ENCODE data around the gene GABRP. TPM values are rescaled to one million over a fixed set of nuclear protein-coding genes. Genes with fewer than 3 reads are reported as not detected.

The GABRP gene
- polyA plus RNA-seq, 1 of the 3 experiments (the other 2 are of a cell fraction), result 0.03 TPM

DNA sequence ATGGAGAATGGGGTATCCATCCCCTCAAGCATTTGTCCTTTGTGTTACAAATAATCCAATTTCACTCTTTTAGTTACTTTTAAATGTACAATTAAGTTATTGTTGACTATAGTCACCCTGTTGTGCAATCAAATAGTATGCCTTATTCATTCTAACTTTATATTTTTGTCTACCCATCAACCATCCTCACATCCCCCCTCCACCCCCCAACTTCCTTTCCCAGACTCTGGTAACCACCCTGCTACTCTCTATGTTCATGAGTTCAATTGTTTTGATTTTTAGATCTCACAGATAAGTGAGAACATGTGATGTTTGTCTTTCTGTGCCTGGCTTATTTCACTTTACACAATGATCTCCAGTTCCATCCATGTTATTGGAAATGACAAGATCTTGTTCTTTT, 62.9 kb downstream of the GABRP start:
- CTCF ChIA-PET, result no interaction called here
- Histone ChIP-seq H3K9me2 (no peaks in the 10 kb centered on the region), H2AFZ (ENCODE audit: low read depth) (no peak overlapping the region), H3K79me2 (ENCODE audit: insufficient read depth) (no peaks in the 10 kb centered on the region), H3K36me3 (replicated peaks in 1 of 2; ENCODE audit: control insufficient read depth in 1 of 2, insufficient read depth in 2 of 2, low read length in 1 of 2) (no peaks in the 10 kb centered on the region), H3K4me2 (no peak overlapping the region), H4K20me1 (ENCODE audit: insufficient read depth) (no peaks in the 10 kb centered on the region), H3K4me3 (ENCODE audit: low read depth in 2 of 2, low read length in 1 of 2) (no peak overlapping the region), H3K9ac (no peak overlapping the region), H3K27ac (ENCODE audit: low read depth in 2 of 2, low read length in 1 of 2) (no peak overlapping the region), H3K27me3 (ENCODE audit: insufficient read depth) (no peaks in the 10 kb centered on the region), H3F3A (replicated peaks; ENCODE audit: insufficient read depth) (no peaks in the 10 kb centered on the region), H3K9me3 (no peaks in the 10 kb centered on the region), H3K4me1 (ENCODE audit: control insufficient read depth in 1 of 2, insufficient read depth in 2 of 2, low read depth in 1 of 2, low read length in 1 of 2) (no peaks in the 10 kb centered on the region)
- TF ChIP-seq NFIC (IDR thresholded peaks at IDR 0.05; ENCODE audit: borderline replicate concordance), result no peak
- peak; percentile 33; the same call in 1 of the 2 replicates for TF ChIP-seq TCF12 (IDR thresholded peaks at IDR 0.05)
- POLR2A ChIA-PET, result no interaction called here
- no peak for DNase-seq

DNA sequence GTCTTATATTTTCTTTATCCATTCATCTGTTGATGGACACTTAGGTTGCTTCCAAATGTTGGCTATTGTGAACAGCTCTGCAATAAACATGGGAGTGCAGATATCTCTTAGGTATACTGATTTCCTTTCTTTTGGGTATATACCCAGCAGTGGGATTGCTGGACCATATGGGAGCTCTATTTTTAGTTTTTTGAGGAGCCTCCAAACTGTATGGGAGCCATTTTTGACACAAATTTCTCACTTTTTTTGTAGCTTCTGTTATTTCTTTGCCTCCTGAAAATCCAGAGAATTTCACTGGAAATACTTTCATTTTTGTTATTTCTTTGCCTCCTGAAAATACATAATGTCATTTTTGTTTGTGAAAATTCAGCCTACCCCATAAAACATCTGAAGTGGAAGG, 63.3 kb downstream of the GABRP start:
- H3K36me3 ChIP-seq (replicated peaks in 1 of 2; ENCODE audit: control insufficient read depth in 1 of 2, insufficient read depth in 2 of 2, low read length in 1 of 2), result no peaks in the 10 kb centered on the region
- H3K4me2 ChIP-seq, result no peak overlapping the region
- H3F3A ChIP-seq (replicated peaks; ENCODE audit: insufficient read depth), result no peaks in the 10 kb centered on the region
- no peak overlapping the region for H3K4me3 ChIP-seq (ENCODE audit: low read depth in 2 of 2, low read length in 1 of 2)
- H3K9ac ChIP-seq, result no peak overlapping the region
- ChIA-PET POLR2A (no interaction called here), CTCF (no interaction called here)
- no peak for DNase-seq
- no peaks in the 10 kb centered on the region for H3K79me2 ChIP-seq (ENCODE audit: insufficient read depth)
- no peaks in the 10 kb centered on the region for H3K4me1 ChIP-seq (ENCODE audit: control insufficient read depth in 1 of 2, insufficient read depth in 2 of 2, low read depth in 1 of 2, low read length in 1 of 2)
- H3K9me3 ChIP-seq, result no peaks in the 10 kb centered on the region
- no peak overlapping the region for H3K27ac ChIP-seq (ENCODE audit: low read depth in 2 of 2, low read length in 1 of 2)
- TF ChIP-seq, protein P1, sequence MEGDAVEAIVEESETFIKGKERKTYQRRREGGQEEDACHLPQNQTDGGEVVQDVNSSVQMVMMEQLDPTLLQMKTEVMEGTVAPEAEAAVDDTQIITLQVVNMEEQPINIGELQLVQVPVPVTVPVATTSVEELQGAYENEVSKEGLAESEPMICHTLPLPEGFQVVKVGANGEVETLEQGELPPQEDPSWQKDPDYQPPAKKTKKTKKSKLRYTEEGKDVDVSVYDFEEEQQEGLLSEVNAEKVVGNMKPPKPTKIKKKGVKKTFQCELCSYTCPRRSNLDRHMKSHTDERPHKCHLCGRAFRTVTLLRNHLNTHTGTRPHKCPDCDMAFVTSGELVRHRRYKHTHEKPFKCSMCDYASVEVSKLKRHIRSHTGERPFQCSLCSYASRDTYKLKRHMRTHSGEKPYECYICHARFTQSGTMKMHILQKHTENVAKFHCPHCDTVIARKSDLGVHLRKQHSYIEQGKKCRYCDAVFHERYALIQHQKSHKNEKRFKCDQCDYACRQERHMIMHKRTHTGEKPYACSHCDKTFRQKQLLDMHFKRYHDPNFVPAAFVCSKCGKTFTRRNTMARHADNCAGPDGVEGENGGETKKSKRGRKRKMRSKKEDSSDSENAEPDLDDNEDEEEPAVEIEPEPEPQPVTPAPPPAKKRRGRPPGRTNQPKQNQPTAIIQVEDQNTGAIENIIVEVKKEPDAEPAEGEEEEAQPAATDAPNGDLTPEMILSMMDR (IDR thresholded peaks at IDR 0.05), result no peak
- no peak for TF ChIP-seq TEAD4 (IDR thresholded peaks at IDR 0.05; ENCODE audit: borderline replicate concordance, insufficient read depth)
- no peak for TF ChIP-seq SIN3A (IDR thresholded peaks at IDR 0.05; ENCODE audit: borderline replicate concordance, low read depth, low read length)
- TF ChIP-seq MXI1 (IDR thresholded peaks at IDR 0.05; ENCODE audit: low read depth, low read length), result no peak
- TF ChIP-seq, protein P2, sequence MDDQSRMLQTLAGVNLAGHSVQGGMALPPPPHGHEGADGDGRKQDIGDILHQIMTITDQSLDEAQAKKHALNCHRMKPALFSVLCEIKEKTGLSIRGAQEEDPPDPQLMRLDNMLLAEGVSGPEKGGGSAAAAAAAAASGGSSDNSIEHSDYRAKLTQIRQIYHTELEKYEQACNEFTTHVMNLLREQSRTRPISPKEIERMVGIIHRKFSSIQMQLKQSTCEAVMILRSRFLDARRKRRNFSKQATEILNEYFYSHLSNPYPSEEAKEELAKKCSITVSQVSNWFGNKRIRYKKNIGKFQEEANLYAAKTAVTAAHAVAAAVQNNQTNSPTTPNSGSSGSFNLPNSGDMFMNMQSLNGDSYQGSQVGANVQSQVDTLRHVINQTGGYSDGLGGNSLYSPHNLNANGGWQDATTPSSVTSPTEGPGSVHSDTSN (IDR thresholded peaks at IDR 0.05), result no peak
- no peak for TF ChIP-seq FOXJ3 (CRISPR knock-in tag; IDR thresholded peaks at IDR 0.05)
- TF ChIP-seq JUND (IDR thresholded peaks at IDR 0.05), result no peak
- no peak for TF ChIP-seq GABPA (IDR thresholded peaks at IDR 0.05; ENCODE audit: low read depth)
- TF ChIP-seq TCF12 (IDR thresholded peaks at IDR 0.05), result no peak
- TF ChIP-seq YY1 (IDR thresholded peaks at IDR 0.05; ENCODE audit: low read depth), result no peak
- TF ChIP-seq RCOR1 (IDR thresholded peaks at IDR 0.05; ENCODE audit: low read length), result no peak
- no peak for TF ChIP-seq FOXM1 (IDR thresholded peaks at IDR 0.05; ENCODE audit: low read depth)
- no peak for TF ChIP-seq RFX5 (IDR thresholded peaks at IDR 0.05; ENCODE audit: low read length)
- TF ChIP-seq FOSL2 (IDR thresholded peaks at IDR 0.05; ENCODE audit: borderline replicate concordance, low read depth), result no peak
- TF ChIP-seq CHD2 (IDR thresholded peaks at IDR 0.05; ENCODE audit: low read length, partially characterized antibody), result no peak
- TF ChIP-seq EP300 (IDR thresholded peaks at IDR 0.05; ENCODE audit: borderline replicate concordance in 1 of 2, low read depth in 1 of 2, low read length in 1 of 2), result no peak
- TF ChIP-seq, protein P3, sequence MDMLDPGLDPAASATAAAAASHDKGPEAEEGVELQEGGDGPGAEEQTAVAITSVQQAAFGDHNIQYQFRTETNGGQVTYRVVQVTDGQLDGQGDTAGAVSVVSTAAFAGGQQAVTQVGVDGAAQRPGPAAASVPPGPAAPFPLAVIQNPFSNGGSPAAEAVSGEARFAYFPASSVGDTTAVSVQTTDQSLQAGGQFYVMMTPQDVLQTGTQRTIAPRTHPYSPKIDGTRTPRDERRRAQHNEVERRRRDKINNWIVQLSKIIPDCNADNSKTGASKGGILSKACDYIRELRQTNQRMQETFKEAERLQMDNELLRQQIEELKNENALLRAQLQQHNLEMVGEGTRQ (IDR thresholded peaks at IDR 0.05; ENCODE audit: borderline replicate concordance, low read depth, low read length), result no peak
- TF ChIP-seq GATA2 (CRISPR knock-in tag; IDR thresholded peaks at IDR 0.05), result no peak
- no peak for TF ChIP-seq EZH2phosphoT487 (IDR thresholded peaks at IDR 0.05; ENCODE audit: borderline replicate concordance, low read depth)
- no peaks in the 10 kb centered on the region for H3K27me3 ChIP-seq (ENCODE audit: insufficient read depth)
- H3K9me2 ChIP-seq, result no peaks in the 10 kb centered on the region
- no peaks in the 10 kb centered on the region for H4K20me1 ChIP-seq (ENCODE audit: insufficient read depth)
- H2AFZ ChIP-seq (ENCODE audit: low read depth), result no peak overlapping the region

All from SK-N-SH (cell line).